NCI-H460 (cell line): ENCODE results near the gene EMP2. TPM values are rescaled to one million over a fixed set of nuclear protein-coding genes. Genes with fewer than 3 reads are reported as not detected.

Experiments used
- DNase-seq: peaks from one replicate; pipeline ENCODE4 v3.0.0-alpha.2; 2016; ENCODE audit warnings: low read depth; ENCODE audit errors: extremely low read depth
- total RNA-seq: library from RNA; depleted of rRNA; stranded (reverse); fragments of >200 nt; shearing (Covaris generic); gene quantifications from 2 replicates; pipeline ENCODE4 v1.2.3, GENCODE V29; 2014

The EMP2 gene
- total RNA-seq, 1 experiment from 2014 or later = 14.6 TPM

- DNase-seq = no peak
Observed at GRCh38 chr16:10611825-10612342, 31.5 kb upstream of the EMP2 start.

DNA sequence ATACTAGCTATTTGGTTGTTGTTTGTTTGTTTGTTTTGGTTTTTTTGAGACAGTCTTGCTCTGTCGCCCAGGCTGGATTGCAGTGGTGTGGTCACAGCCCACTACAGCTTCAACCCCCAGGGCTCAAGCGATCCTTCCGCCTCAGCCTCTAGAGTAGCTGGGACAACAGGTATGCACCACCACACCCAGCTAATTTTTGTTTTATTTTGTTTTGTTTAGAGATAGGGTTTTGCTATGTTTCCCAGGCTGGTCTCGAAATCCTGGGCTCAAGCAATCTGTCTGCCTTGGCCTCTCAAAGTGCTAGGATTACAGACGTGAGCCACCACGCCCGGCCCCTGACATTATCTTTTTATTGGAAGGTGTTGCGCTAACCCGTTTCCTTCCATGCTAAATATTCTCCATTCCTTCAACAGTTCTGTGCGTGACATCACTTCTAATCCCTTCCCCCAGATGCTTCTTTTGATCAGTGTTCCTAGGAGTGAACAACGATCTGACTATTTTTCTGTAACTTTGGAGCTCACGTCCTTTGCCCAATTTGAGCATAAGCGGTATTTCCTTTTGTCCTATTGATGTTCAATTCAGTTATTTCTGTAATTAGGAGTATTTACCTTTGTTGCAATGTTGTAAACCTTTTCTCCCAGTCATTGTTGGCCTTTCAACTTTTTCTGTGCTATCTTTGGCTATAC lies 30.2 kb upstream of the EMP2 start:
- no peak for DNase-seq

DNA sequence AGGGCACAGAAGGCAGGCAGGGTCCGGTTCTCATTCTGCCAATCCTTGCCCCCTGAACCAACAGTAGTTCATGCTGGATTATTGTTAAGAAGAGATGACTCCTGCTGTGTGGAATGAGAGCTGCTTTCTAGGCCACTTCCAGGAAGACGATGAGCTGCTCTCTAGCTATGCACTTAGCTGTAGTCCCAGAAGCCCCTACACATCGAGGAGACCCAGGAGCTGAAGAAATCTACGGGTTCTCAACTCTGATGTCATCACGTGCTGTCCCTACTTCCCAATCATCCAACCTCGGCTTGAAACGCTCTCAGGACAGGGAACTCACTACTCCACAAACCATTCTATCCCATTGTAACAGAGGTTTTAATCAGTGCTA lies 29.0 kb upstream of the EMP2 start:
- no peak for DNase-seq

- no peak for DNase-seq
Observed at GRCh38 chr16:10608687-10609401, 28.4 kb upstream of the EMP2 start.

GRCh38 chr16:10607157-10607556 lies 26.8 kb upstream of the EMP2 start:
- DNase-seq = no peak

- DNase-seq = no peak
Observed at GRCh38 chr16:10606607-10607006, 26.2 kb upstream of the EMP2 start.

DNA sequence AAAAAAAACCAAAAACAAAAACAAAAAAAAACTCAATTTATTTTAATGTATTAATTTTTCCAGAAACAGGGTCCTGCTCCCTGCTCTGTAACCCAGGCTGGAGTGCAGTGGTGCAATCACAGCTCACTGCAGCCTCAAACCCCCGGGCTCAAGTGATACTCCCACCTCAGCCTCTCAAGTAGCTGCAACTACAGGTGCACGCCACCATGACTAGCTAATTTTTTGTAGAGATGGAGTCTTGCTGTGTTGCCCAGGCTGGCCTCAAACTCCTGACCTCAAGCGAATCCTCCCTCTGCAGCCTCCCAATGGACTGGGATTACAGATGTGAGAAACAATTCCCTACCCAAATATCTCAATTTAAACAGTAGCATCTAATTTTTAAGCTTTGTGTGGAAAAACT lies 25.2 kb upstream of the EMP2 start:
- DNase-seq = no peak

DNA sequence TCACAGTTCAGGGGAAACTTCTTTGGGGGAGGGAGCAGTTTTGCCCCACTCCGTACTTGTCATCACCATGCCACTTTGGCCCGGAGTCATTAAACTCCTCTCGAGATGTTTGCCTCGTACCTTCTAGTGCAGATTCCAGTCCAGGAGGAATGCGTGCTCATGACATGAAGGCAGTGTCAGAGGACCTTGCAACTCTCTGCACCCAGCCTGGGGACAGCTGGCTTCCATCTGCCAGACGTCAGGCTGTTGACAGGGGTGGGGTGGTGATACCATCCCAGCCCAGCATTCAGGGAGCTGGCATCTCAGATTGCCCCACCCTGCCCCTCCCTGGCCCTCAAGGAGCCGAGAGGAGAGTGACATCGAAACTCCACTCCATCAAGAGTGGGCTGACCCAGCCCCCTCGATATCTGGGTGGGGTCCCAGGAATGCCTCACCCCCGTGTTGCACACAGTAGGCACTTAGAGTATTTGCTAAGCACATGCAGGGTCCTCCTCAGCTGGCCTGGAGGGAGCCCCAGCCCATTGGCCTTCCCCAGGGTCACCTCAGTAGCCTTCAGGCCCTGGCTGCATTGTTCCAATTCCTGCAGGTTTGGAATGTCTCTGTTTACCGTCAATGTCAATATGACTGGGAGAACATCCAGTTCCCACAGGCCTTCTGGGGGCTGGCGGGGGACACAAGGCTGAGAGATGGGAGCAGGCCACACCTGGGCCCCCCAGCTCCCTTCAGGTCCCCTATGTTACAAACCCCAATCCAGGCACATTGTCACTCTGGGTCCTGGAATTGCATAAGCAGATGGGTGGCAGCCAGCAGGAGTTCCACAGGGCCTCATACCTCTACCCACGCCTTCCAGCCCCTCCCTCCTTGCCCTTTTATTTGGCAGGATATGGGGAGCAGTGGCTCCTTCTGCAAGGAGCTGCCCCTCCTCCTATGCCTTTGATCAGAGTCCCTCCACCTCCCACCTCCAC lies 21.3 kb upstream of the EMP2 start:
- DNase-seq = no peak

- no peak for DNase-seq
Observed at GRCh38 chr16:10600782-10601443, 20.5 kb upstream of the EMP2 start.

DNA sequence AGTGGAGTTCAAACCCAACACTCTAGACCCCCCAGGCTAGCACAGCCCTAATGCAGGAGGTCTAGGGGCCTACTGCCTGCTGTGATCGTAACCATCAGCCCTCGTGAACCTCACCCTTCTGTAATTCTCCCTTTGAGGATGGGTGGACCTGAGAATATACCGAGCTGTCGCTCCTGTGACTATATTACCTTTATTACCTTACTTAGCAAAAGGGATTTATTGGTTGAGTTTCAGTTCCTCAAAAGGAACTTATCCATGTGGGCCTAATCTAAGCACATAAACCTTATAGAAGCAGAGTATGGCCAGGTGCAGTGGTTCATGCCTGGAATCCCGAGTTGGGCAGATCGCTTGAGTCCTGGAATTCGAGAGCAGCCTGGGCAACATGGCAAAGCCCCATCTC lies 19.2 kb upstream of the EMP2 start:
- DNase-seq = no peak

DNA sequence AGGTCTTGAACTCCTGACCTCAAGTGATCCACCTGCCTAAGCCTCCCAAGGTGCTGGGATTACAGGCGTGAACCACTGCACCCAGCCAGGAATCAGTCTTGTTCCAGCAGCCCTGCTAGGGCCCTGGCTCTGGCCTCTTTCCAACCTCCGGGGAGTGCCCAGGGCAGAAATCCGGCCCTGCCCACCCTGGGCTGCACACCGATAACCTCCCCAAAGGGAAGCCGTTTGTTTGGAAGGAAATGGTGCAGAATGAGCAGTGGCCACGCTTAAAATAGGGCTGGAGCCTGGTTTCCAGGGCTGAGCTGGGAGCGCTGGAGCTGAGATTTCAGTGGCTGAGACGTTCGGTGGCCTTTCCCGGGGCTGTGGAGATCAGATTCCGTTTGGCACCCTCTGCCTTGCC lies 17.8 kb upstream of the EMP2 start:
- no peak for DNase-seq

DNA sequence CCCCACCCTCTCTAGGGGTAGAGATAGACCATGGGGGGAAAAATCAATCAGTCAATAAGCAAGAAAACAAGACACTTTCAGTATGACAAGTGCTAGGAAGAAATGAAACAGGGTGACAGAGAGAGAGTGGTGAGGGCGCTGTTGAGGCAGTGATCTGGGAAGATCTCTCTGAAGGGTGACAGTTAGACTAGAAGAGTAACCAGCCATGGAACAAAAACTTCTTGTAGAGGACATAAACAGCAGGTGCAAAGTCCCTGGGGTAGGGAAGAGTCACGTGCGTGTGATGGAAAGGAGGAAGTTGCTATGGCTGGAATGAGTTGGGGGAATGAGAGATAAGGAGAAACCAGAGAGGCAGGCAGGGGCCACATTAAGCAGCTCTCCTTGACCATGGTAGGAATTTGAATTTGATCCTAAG lies 16.8 kb upstream of the EMP2 start:
- DNase-seq = no peak

DNA sequence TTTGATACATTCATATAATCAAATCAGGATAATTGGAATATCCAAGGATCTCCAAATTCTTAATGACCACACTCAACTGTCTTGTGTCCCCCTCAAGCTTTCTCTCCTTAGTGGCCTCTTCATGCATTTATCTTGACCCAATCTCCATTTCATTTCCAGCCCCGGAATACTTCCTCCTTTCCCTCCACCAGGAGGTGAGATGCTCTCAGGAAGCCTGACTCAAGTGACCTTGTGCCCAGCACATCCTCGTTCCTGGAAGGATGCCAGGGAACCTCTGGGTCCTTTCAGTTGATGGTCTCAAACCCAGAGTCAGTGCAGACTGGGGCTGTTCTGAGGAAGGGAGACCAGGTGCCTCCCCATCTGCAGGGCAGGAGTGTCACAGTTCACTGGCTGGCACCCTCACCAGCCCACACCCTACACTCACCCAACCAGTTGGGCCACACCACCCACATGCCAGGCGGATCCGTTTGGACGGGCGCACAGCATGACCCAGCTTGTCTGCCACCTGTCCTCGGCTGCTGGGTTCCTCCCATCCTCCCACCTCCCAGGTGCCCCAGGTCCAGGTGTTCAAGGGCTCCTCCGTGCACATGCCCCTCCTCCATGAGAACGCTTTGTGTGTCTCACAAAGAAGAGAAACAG lies 14.0 kb upstream of the EMP2 start:
- DNase-seq = no peak

DNA sequence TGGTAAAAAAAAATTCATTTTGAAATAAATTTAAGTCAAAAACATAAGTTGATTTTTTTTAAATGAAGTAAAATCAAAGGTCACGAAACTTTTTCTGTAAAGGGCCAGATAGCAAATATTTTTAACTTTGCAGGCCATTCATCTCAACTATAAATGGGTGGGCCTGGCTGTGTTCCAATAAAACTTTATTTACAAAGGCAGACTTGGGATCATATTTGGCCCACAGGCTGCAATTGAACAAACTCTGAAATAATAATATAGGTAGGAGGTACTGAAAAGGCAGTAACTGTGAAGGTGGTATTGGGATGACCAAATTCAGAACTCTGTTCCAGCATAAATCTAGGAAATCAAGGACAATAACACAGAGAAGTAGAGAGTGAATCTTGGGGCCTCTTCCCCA lies 12.2 kb upstream of the EMP2 start:
- DNase-seq = no peak

- no peak for DNase-seq
Observed at GRCh38 chr16:10590342-10590741, 9.9 kb upstream of the EMP2 start.

GRCh38 chr16:10589109-10589508 lies 8.7 kb upstream of the EMP2 start:
- DNase-seq = no peak

DNA sequence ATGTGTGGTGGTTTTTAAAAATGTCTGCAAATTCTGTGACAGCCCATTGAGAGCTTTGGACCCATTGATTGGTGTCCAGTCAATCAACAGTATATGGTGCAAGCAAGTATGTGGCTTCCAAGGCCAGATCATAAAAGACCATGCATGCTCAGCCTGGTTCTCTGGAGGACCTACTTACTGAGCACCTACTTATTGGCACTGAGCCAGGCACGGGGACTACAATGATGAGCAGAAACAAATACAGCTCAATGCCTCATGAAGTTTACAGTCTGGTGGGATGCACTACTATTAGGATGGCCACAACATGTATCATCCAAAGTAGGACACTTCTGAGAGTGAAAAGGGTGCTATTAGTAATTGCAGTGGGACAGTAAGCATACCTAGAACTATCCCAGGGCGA lies 7.2 kb upstream of the EMP2 start:
- DNase-seq = no peak

DNA sequence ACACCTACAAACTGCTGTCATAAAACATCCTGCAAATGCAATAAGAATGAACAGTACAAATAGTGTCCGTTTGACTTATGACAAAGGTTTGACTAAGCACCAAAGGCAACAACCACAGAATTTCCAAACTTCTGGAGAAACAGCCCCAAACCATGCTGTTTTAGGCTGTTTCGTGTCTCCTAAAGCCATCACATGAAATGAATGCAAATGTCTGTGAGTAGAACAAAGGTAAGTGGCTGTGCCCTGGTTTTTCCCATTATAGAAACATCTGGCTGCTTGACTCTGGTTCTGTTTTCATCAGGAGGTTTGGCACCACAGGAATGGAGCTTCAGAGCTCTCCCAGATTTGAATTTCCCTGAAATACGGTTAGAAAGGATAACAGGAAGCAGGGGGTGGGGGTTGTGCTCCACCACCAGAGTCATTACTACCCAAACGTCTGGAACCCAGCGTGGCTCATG lies 4.6 kb upstream of the EMP2 start:
- no peak for DNase-seq

- DNase-seq = no peak
Observed at GRCh38 chr16:10583269-10583668, 2.9 kb upstream of the EMP2 start.

- no peak for DNase-seq
Observed at GRCh38 chr16:10581507-10581906, 1.1 kb upstream of the EMP2 start.
